ENCODE data around the gene FAM20A. TPM values are rescaled to one million over a fixed set of nuclear protein-coding genes. Genes with fewer than 3 reads are reported as not detected.

Gene FAM20A
- total RNA-seq, 1 experiment from 2014 or later = 0.11 TPM

- POLR2A ChIA-PET (ENCODE audit: unreplicated experiment) = no interaction called here
Observed at GRCh38 chr17:68559316-68559715, 41.9 kb downstream of the FAM20A start.

GRCh38 chr17:68556551-68556950 lies 44.6 kb downstream of the FAM20A start:
- intact Hi-C loops (cut with micrococcal nuclease) = no loop called here
- ChIA-PET POLR2A (ENCODE audit: unreplicated experiment) (no interaction called here), CTCF (no interaction called here)
- H3K9me3 ChIP-seq (ENCODE audit: low read length) = no peaks in the 10 kb centered on the region
- H3K27ac ChIP-seq (ENCODE audit: low read length) = no peak overlapping the region
- BruUV-seq (replicated peaks) = no TSS peak
- no peaks in the 10 kb centered on the region for H3K9me2 ChIP-seq (replicated peaks; ENCODE audit: low read length)
- no peaks in the 10 kb centered on the region for H3K4me1 ChIP-seq (ENCODE audit: insufficient read depth, low read length)
- TF ChIP-seq EZH2 (IDR thresholded peaks at IDR 0.05; ENCODE audit: low read length, unreplicated experiment) (no peak), CTCF (conservative IDR thresholded peaks at IDR 0.05; ENCODE audit: low read depth, low read length) (no peak), EZH2phosphoT487 (IDR thresholded peaks at IDR 0.05; ENCODE audit: borderline replicate concordance, low read length) (no peak)
- ATAC-seq = no peak
- H3F3A ChIP-seq (ENCODE audit: low read length, unreplicated experiment) = no peaks in the 10 kb centered on the region
- no peaks in the 10 kb centered on the region for H3K79me2 ChIP-seq (ENCODE audit: low read length)
- no peak for DNase-seq
- no peaks in the 10 kb centered on the region for H3K36me3 ChIP-seq (ENCODE audit: low read depth, low read length)
- no peak overlapping the region for H3K9ac ChIP-seq (ENCODE audit: low read length)
- H4K20me1 ChIP-seq (ENCODE audit: low read length) = no peaks in the 10 kb centered on the region
- no peak overlapping the region for H3K4me3 ChIP-seq (ENCODE audit: low read length)
- no peaks in the 10 kb centered on the region for H3K27me3 ChIP-seq (ENCODE audit: low read length)
- no peak overlapping the region for H3K4me2 ChIP-seq (ENCODE audit: low read length)
- H2AFZ ChIP-seq (ENCODE audit: low read length) = no peak overlapping the region

More at GRCh38 chr17:68559316-68559715, 41.9 kb downstream of the FAM20A start:
- H2AFZ ChIP-seq (ENCODE audit: low read length) = no peak overlapping the region
- no peaks in the 10 kb centered on the region for H4K20me1 ChIP-seq (ENCODE audit: low read length)
- H3K9me2 ChIP-seq (replicated peaks; ENCODE audit: low read length) = no peaks in the 10 kb centered on the region
- H3K36me3 ChIP-seq (ENCODE audit: low read depth, low read length) = no peaks in the 10 kb centered on the region
- no peak overlapping the region for H3K4me2 ChIP-seq (ENCODE audit: low read length)
- no peaks in the 10 kb centered on the region for H3F3A ChIP-seq (ENCODE audit: low read length, unreplicated experiment)
- no peak for DNase-seq
- H3K9me3 ChIP-seq (ENCODE audit: low read length) = no peaks in the 10 kb centered on the region
- H3K9ac ChIP-seq (ENCODE audit: low read length) = no peak overlapping the region
- no TSS peak for BruUV-seq (replicated peaks)
- no peak overlapping the region for H3K27ac ChIP-seq (ENCODE audit: low read length)
- ATAC-seq = peak; percentile 43; the same call in 1 of the 2 replicates
- H3K79me2 ChIP-seq (ENCODE audit: low read length) = no peaks in the 10 kb centered on the region
- no peak for TF ChIP-seq CTCF (conservative IDR thresholded peaks at IDR 0.05; ENCODE audit: low read depth, low read length)
- no peak for TF ChIP-seq EZH2 (IDR thresholded peaks at IDR 0.05; ENCODE audit: low read length, unreplicated experiment)
- no peak for TF ChIP-seq EZH2phosphoT487 (IDR thresholded peaks at IDR 0.05; ENCODE audit: borderline replicate concordance, low read length)
- H3K4me1 ChIP-seq (ENCODE audit: insufficient read depth, low read length) = no peaks in the 10 kb centered on the region
- CTCF ChIA-PET = no interaction called here
- intact Hi-C loops (cut with micrococcal nuclease) = no loop called here
- no peak overlapping the region for H3K4me3 ChIP-seq (ENCODE audit: low read length)
- H3K27me3 ChIP-seq (ENCODE audit: low read length) = no peaks in the 10 kb centered on the region

GRCh38 chr17:68544111-68544915 lies 56.9 kb downstream of the FAM20A start:
- no peaks in the 10 kb centered on the region for H3K9me2 ChIP-seq (replicated peaks; ENCODE audit: low read length)
- H3K9me3 ChIP-seq (ENCODE audit: low read length) = no peaks in the 10 kb centered on the region
- H3K27ac ChIP-seq (ENCODE audit: low read length) = peak overlapping the region; percentile 98
- H3F3A ChIP-seq (ENCODE audit: low read length, unreplicated experiment) = peaks cover 5% of the 10 kb centered on the region
- H3K27me3 ChIP-seq (ENCODE audit: low read length) = no peaks in the 10 kb centered on the region
- intact Hi-C loops (cut with micrococcal nuclease) = loop anchor here (5.0 kb wide), 1 partner anchor 88 kb away; no protein-coding TSS in a partner anchor
- CTCF ChIA-PET = interaction anchor here (1.4 kb wide), 1 partner anchor 10 kb away, joined by 5 read pairs; no protein-coding TSS in a partner anchor
- peaks cover 29% of the 10 kb centered on the region for H3K4me1 ChIP-seq (ENCODE audit: insufficient read depth, low read length)
- TF ChIP-seq EZH2phosphoT487 (IDR thresholded peaks at IDR 0.05; ENCODE audit: borderline replicate concordance, low read length) (no peak), CTCF (conservative IDR thresholded peaks at IDR 0.05; ENCODE audit: low read depth, low read length) (no peak), EZH2 (IDR thresholded peaks at IDR 0.05; ENCODE audit: low read length, unreplicated experiment) (no peak)
- no peak overlapping the region for H3K4me3 ChIP-seq (ENCODE audit: low read length)
- DNase-seq = no peak
- peak overlapping the region; percentile 91 for H3K9ac ChIP-seq (ENCODE audit: low read length)
- H2AFZ ChIP-seq (ENCODE audit: low read length) = no peak overlapping the region
- POLR2A ChIA-PET (ENCODE audit: unreplicated experiment) = no interaction called here
- no peaks in the 10 kb centered on the region for H4K20me1 ChIP-seq (ENCODE audit: low read length)
- peak overlapping the region; percentile 71; the same call in 1 of the 2 replicates for H3K4me2 ChIP-seq (ENCODE audit: low read length)
- peaks cover 3% of the 10 kb centered on the region for H3K36me3 ChIP-seq (ENCODE audit: low read depth, low read length)
- H3K79me2 ChIP-seq (ENCODE audit: low read length) = no peaks in the 10 kb centered on the region
- BruUV-seq (replicated peaks) = no TSS peak
- no peak for ATAC-seq
